ENCODE data around the gene SLC38A9. TPM values are rescaled to one million over a fixed set of nuclear protein-coding genes. Genes with fewer than 3 reads are reported as not detected.

SLC38A9 gene
- polyA plus RNA-seq, 2 of the 4 experiments (the other 2 are of a cell fraction) = 22.8 to 37.3 TPM

GRCh38 chr5:55668356-55668755 is 43.8 kb downstream of the SLC38A9 start (continued):
- TF ChIP-seq CHD2 (IDR thresholded peaks at IDR 0.05; ENCODE audit: low read length, partially characterized antibody) (no peak), ZNF302 (CRISPR knock-in tag; IDR thresholded peaks at IDR 0.05) (no peak), JUNB (IDR thresholded peaks at IDR 0.05) (peak; percentile 51; the same call in 1 of the 2 replicates), FOSL2 (IDR thresholded peaks at IDR 0.05) (0 out of 2 replicates have a peak, but pooled peaks have one; percentile 31), FOSL2 (CRISPR knock-in tag; IDR thresholded peaks at IDR 0.05) (peak; percentile 75), ATOH8 (CRISPR knock-in tag; IDR thresholded peaks at IDR 0.05; ENCODE audit: low read depth) (no peak), CTCF (IDR thresholded peaks at IDR 0.05) (no peak), EP300 (IDR thresholded peaks at IDR 0.05) (no peak), MAX (IDR thresholded peaks at IDR 0.05) (0 out of 2 replicates have a peak, but pooled peaks have one; percentile 20), HES2 (IDR thresholded peaks at IDR 0.05) (no peak), ZC3H11A (IDR thresholded peaks at IDR 0.05) (no peak), MAZ (IDR thresholded peaks at IDR 0.05; ENCODE audit: borderline replicate concordance, low read depth, low read length) (no peak)

GRCh38 chr5:55667938-55668337 is 44.2 kb downstream of the SLC38A9 start:
- FAIRE-seq (no peak), ATAC-seq (peak in 1 of 2 experiments; percentile 47; a peak in 3 of 6 replicates), DNase-seq (ENCODE audit: low read depth in 1 of 2, low spot score in 1 of 2) (no peak)
- CTCF ChIA-PET = interaction anchor here (1.3 kb wide), 1 partner anchor 24 kb away, joined by 3 read pairs; no protein-coding TSS in a partner anchor
- Histone ChIP-seq H3K9me3 (no peaks in the 10 kb centered on the region), H3K27ac (peak overlapping the region; percentile 70 to 88), H3K4me1 (peaks cover 31% of the 10 kb centered on the region), H3K4me3 (no peak overlapping the region), H3K4me2 (peak overlapping the region; percentile 53)
- WGBS (ENCODE audit: missing lambda C conversion rate) = 90% methylated on average over 3 of the region's 3 CpGs
- no peak for TF ChIP-seq MAX (IDR thresholded peaks at IDR 0.05)
- TF ChIP-seq CHD2 (IDR thresholded peaks at IDR 0.05; ENCODE audit: low read length, partially characterized antibody) = no peak
- TF ChIP-seq HES2 (IDR thresholded peaks at IDR 0.05) = no peak
- no peak for TF ChIP-seq CBX8 (IDR thresholded peaks at IDR 0.05)
- no peak for TF ChIP-seq FOSL2 (IDR thresholded peaks at IDR 0.05)
- no peak for TF ChIP-seq FOSL2 (CRISPR knock-in tag; IDR thresholded peaks at IDR 0.05)
- no peak for TF ChIP-seq TP53 (CRISPR knock-in tag; IDR thresholded peaks at IDR 0.05)
- TF ChIP-seq ATOH8 (CRISPR knock-in tag; IDR thresholded peaks at IDR 0.05; ENCODE audit: low read depth) = no peak
- TF ChIP-seq TFCP2L1 (CRISPR knock-in tag; IDR thresholded peaks at IDR 0.05) = no peak
- TF ChIP-seq CTCF (IDR thresholded peaks at IDR 0.05) = no peak
- no peak for TF ChIP-seq RFX5 (IDR thresholded peaks at IDR 0.05)
- TF ChIP-seq NR3C1 (IDR thresholded peaks at IDR 0.05) = no peak
- TF ChIP-seq ZNF302 (CRISPR knock-in tag; IDR thresholded peaks at IDR 0.05) = no peak
- no peak for TF ChIP-seq REST (IDR thresholded peaks at IDR 0.05)
- TF ChIP-seq HDAC2 (IDR thresholded peaks at IDR 0.05) = no peak
- TF ChIP-seq RARB (CRISPR knock-in tag; IDR thresholded peaks at IDR 0.05) = no peak
- TF ChIP-seq EHMT2 (IDR thresholded peaks at IDR 0.05; ENCODE audit: low read depth) = no peak
- no peak for TF ChIP-seq ZSCAN20 (CRISPR knock-in tag; IDR thresholded peaks at IDR 0.05)
- no peak for TF ChIP-seq KDM5A (IDR thresholded peaks at IDR 0.05)
- POLR2A ChIA-PET = no interaction called here

Data from A549 (cell line).